Mesendoderm (in vitro differentiated cells): ENCODE results near the gene PKD1L1.

Experiments
- DNase-seq: peaks from one replicate; pipeline ENCODE4 v3.0.0; 2013
- H2AK5ac ChIP-seq: 2 replicates; pipeline ENCODE4 v1.6.1; 2013; ENCODE audit warnings: low read length, inconsistent platforms
- H2BK120ac ChIP-seq: 2 replicates; pipeline ENCODE4 v1.6.1; 2013; ENCODE audit warnings: low read depth, mild to moderate bottlenecking, low read length, moderate library complexity, mixed read lengths
- H2BK15ac ChIP-seq: replicated peaks from 2 replicates; pipeline ENCODE4 v1.6.1; 2013; ENCODE audit warnings: low read depth, mild to moderate bottlenecking, moderate library complexity
- H2BK5ac ChIP-seq: 2 replicates; pipeline ENCODE4 v1.6.1; 2013; ENCODE audit warnings: low read length, inconsistent platforms
- H3K18ac ChIP-seq: 2 replicates; pipeline ENCODE4 v1.6.1; 2013; ENCODE audit warnings: mild to moderate bottlenecking, low read length, mixed read lengths
- H3K23ac ChIP-seq: one replicate; pipeline ENCODE4 v1.6.1; 2013; ENCODE audit warnings: low read length
- H3K27ac ChIP-seq: 2 replicates; pipeline ENCODE4 v1.5.1; 2013; ENCODE audit warnings: low read depth, mild to moderate bottlenecking, inconsistent platforms, low read length, moderate library complexity
- H3K27me3 ChIP-seq: 2 replicates; pipeline ENCODE4 v1.6.1; 2013; ENCODE audit warnings: low read length, control low read depth, mild to moderate bottlenecking, inconsistent platforms; ENCODE audit not compliant: insufficient read depth, poor library complexity
- H3K36me3 ChIP-seq: 2 replicates; pipeline ENCODE4 v1.6.1; 2013; ENCODE audit warnings: low read length, inconsistent platforms; ENCODE audit not compliant: control insufficient read depth, insufficient read depth
- H3K4ac ChIP-seq: one replicate; pipeline ENCODE4 v1.6.1; 2013; ENCODE audit warnings: low read depth, mild to moderate bottlenecking, low read length, moderate library complexity
- H3K4me1 ChIP-seq: 2 replicates; pipeline ENCODE4 v1.6.1; 2013; ENCODE audit warnings: low read depth, low read length, inconsistent platforms; ENCODE audit not compliant: control insufficient read depth
- H3K4me2 ChIP-seq: 2 replicates; pipeline ENCODE4 v1.6.1; 2013; ENCODE audit warnings: low read length
- H3K4me3 ChIP-seq: 2 replicates; pipeline ENCODE4 v1.5.1; 2013; ENCODE audit warnings: mild to moderate bottlenecking, low read length
- H3K56ac ChIP-seq: one replicate; pipeline ENCODE4 v1.6.1; 2013; ENCODE audit warnings: low read length
- H3K79me1 ChIP-seq: 2 replicates; pipeline ENCODE4 v1.6.1; 2013; ENCODE audit warnings: low read length, inconsistent platforms
- H3K79me2 ChIP-seq: 2 replicates; pipeline ENCODE4 v1.6.1; 2013; ENCODE audit warnings: mild to moderate bottlenecking, low read length; ENCODE audit not compliant: control insufficient read depth, insufficient read depth
- H3K9ac ChIP-seq: 2 replicates; pipeline ENCODE4 v1.6.1; 2013; ENCODE audit warnings: low read length, inconsistent platforms
- H4K5ac ChIP-seq: one replicate; pipeline ENCODE4 v1.6.1; 2013; ENCODE audit warnings: low read length
- H4K8ac ChIP-seq: one replicate; pipeline ENCODE4 v1.6.1; 2013; ENCODE audit warnings: low read depth, mild to moderate bottlenecking, control low read depth, low read length, moderate library complexity
- WGBS: extraction: QIAGEN DNeasy Blood & Tissue Kit; methylation state at CpG from one replicate; pipeline ENCODE4 v1.1.7; 2013; ENCODE audit warnings: low lambda C conversion rate, missing lambda C conversion rate; ENCODE audit not compliant: insufficient coverage; ENCODE audit errors: extremely low coverage; 5-methylcytosine and 5-hydroxymethylcytosine counted together

PKD1L1 gene

DNA sequence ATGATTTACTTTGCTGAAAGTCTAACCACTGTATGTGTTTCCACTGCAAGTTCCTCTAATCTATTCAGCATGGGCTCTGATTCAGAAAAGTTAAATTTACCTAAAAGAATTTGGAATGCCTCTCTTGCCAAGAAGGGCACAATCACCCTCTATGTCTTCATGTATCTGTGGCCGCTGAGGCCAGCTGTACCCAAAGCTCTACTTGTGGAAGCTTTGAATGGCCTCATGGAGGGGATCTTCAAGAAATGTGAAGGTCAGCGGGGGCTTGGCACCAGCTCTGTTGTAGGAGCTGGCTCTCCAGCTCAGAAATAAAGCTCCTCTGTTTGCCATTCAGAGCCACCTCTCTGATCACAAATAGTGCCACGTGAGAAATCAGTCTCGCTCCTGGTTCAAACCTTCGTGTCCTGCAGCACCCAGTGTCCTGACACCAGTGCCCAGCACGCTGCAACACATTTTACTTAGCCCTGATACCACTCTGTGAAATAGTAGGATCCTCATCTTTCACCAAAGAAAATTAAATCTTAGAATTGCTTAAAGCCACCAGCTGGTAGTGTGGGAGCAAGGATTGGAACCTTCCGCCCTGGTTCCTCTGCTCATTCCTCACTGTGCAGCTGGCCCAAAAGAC lies 61.1 kb downstream of the PKD1L1 start:
- DNase-seq = no peak
- no peaks in the 10 kb centered on the region for H3K36me3 ChIP-seq
- H3K79me1 ChIP-seq = no peaks in the 10 kb centered on the region
- H3K4me3 ChIP-seq = no peak overlapping the region
- no peak overlapping the region for H3K56ac ChIP-seq
- H3K4me2 ChIP-seq = no peak overlapping the region
- H3K4ac ChIP-seq = no peak overlapping the region
- no peak overlapping the region for H4K5ac ChIP-seq
- H3K9ac ChIP-seq = no peak overlapping the region
- H2BK120ac ChIP-seq = no peak overlapping the region
- no peaks in the 10 kb centered on the region for H3K27me3 ChIP-seq
- no peak overlapping the region for H2AK5ac ChIP-seq
- no peak overlapping the region for H2BK15ac ChIP-seq
- H3K27ac ChIP-seq = no peak overlapping the region
- no peak overlapping the region for H2BK5ac ChIP-seq
- no peaks in the 10 kb centered on the region for H3K4me1 ChIP-seq
- no peaks in the 10 kb centered on the region for H3K79me2 ChIP-seq
- no CpG with 5 or more reads among the region's 7 CpGs for WGBS
- H3K18ac ChIP-seq = no peak overlapping the region
- no peak overlapping the region for H4K8ac ChIP-seq
- no peak overlapping the region for H3K23ac ChIP-seq

DNA sequence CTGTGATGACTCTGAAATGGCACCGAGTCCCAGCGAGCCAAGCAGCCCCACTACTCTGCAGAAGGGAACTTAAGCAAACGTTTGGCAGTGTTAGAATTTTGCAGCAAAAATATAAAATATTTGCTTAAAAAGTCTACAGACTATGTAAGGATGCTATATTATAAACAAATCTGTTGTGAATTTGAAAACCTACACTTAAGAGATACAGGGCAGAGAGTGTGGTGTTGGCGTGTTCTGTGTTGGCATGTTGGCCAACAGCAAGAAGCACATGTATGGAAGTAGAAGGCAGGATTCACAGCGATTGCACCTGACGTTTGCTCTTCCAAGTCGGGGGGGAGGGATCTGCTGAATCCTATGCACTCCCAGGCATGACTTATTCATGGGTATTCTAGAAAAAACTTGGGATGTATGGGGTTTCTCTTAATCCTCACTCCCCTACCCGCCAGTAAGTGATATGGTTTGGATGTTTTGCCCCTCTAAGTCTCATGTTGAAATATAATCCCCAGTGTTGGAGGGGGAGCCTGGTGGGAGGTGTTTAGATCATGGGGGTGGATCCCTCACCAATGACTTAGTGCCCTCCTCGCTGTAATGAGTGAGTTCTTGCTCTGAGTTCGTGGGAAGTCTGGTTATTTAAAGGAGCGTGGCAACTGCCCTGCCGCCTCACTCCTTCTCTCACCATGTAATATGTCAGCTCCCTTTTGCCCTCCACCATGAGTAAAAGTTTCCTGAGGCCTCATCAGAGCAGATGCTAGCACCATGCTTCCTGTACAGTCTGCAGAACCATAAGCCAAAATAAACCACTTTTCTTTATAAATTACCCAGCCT lies 62.1 kb downstream of the PKD1L1 start:
- Histone ChIP-seq H3K27ac (no peak overlapping the region), H4K5ac (no peak overlapping the region), H2AK5ac (no peak overlapping the region), H3K56ac (no peak overlapping the region), H3K4ac (no peak overlapping the region), H2BK15ac (no peak overlapping the region), H4K8ac (no peak overlapping the region), H3K79me1 (no peaks in the 10 kb centered on the region), H3K4me1 (no peaks in the 10 kb centered on the region), H3K4me2 (no peak overlapping the region), H2BK120ac (no peak overlapping the region), H3K36me3 (no peaks in the 10 kb centered on the region), H3K79me2 (no peaks in the 10 kb centered on the region), H3K18ac (no peak overlapping the region), H3K9ac (no peak overlapping the region), H3K4me3 (no peak overlapping the region), H3K27me3 (no peaks in the 10 kb centered on the region), H2BK5ac (no peak overlapping the region), H3K23ac (no peak overlapping the region)
- no CpG with 5 or more reads among the region's 12 CpGs for WGBS
- no peak for DNase-seq

DNA sequence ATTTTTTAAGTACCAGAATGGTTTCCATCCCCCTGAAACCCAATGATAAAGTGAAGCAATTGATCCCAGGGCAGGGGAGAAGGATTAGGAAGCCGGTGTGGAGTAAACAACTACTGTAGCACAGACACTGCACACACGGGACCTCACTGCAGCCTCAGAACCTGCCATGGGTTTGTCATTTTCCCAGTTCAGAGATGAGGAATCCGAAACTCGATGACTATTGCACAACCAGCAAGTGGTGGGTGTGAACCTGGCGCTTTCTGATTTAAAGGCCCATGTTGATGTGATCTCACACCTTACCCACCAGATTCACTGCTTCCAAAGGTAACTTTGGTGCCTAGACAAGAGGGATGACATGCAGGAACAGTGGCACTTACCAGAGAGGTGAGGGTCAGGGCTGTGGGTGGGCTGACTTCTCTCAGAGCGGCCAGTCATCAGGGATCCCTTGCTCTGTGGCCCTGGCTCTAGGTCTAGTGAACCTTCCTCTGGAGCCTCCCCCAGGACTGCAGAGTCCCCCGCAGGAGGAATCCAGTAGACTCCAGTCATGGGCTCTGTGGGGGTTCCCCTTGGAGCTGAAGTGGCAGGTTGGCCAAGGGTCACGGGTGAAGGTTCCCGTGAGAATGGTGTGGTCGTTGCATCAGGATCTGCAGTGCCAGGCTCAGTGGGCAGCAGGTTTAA lies 62.8 kb downstream of the PKD1L1 start:
- Histone ChIP-seq H3K23ac (no peak overlapping the region), H2BK5ac (no peak overlapping the region), H3K4me2 (no peak overlapping the region), H2BK120ac (no peak overlapping the region), H3K79me1 (no peaks in the 10 kb centered on the region), H3K4ac (no peak overlapping the region), H3K18ac (no peak overlapping the region), H3K27ac (no peak overlapping the region), H3K27me3 (no peaks in the 10 kb centered on the region), H3K56ac (no peak overlapping the region), H4K8ac (no peak overlapping the region), H3K79me2 (no peaks in the 10 kb centered on the region), H2BK15ac (no peak overlapping the region), H2AK5ac (no peak overlapping the region), H3K4me1 (no peaks in the 10 kb centered on the region), H3K36me3 (no peaks in the 10 kb centered on the region), H4K5ac (no peak overlapping the region), H3K4me3 (no peak overlapping the region), H3K9ac (no peak overlapping the region)
- no peak for DNase-seq
- WGBS = no CpG with 5 or more reads among the region's 10 CpGs

DNA sequence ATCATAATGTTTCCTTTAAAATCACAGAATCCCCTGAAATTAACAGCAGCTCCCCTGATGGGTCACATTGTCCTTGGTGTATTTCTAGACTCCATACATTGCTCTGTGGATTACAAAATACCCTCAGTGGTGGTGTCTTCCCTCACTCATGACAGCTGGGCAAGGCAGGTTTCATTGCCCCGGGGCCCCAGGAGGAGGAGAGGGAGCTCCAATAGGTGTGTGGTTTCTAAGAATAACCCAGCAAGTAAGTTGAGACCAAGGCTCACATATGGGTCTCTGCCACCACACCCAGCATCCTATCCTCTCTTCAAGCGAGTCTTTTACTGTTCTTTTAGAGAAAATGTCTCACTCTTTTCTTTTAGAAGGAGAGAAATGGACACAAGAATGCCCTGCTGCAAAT lies 63.6 kb downstream of the PKD1L1 start:
- WGBS = no CpG with 5 or more reads among the region's 2 CpGs
- Histone ChIP-seq H3K9ac (no peak overlapping the region), H2BK5ac (no peak overlapping the region), H3K4ac (no peak overlapping the region), H3K27ac (no peak overlapping the region), H3K79me2 (no peaks in the 10 kb centered on the region), H3K4me3 (no peak overlapping the region), H3K4me2 (no peak overlapping the region), H2BK120ac (no peak overlapping the region), H2BK15ac (no peak overlapping the region), H3K23ac (no peak overlapping the region), H3K79me1 (no peaks in the 10 kb centered on the region), H3K18ac (no peak overlapping the region), H3K56ac (no peak overlapping the region), H3K27me3 (no peaks in the 10 kb centered on the region), H2AK5ac (no peak overlapping the region), H4K5ac (no peak overlapping the region), H4K8ac (no peak overlapping the region), H3K36me3 (no peaks in the 10 kb centered on the region), H3K4me1 (no peaks in the 10 kb centered on the region)
- no peak for DNase-seq

DNA sequence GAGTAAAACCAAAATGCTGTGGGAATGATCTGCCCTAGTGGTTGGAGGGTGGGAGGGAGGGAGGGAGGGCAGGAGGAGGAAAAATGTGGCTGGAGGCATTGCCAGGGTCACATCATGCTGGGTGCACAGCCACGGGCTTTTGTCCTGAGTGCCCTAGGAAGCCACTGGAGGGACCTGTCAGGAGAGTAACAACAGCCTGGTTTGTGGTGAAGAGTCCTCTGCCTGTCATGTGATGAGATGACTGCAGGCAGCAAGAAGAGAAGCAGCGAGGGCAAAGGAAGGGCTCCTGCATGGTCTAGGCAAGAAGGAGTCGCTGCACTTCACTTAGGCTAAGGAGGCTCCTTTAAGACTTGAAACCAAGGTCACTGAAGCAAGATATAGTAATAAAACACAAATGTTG lies 65.6 kb downstream of the PKD1L1 start:
- H3K27me3 ChIP-seq = no peaks in the 10 kb centered on the region
- H3K4me2 ChIP-seq = no peak overlapping the region

More for the DNA sequence above, 65.6 kb downstream of the PKD1L1 start:
- Histone ChIP-seq H2BK5ac (no peak overlapping the region), H4K8ac (no peak overlapping the region), H2BK15ac (no peak overlapping the region), H3K4ac (no peak overlapping the region), H3K23ac (no peak overlapping the region), H3K79me1 (no peaks in the 10 kb centered on the region), H2BK120ac (no peak overlapping the region), H4K5ac (no peak overlapping the region), H3K79me2 (no peaks in the 10 kb centered on the region), H3K27ac (no peak overlapping the region), H3K9ac (no peak overlapping the region), H3K36me3 (no peaks in the 10 kb centered on the region), H3K4me1 (no peaks in the 10 kb centered on the region), H3K18ac (no peak overlapping the region), H2AK5ac (no peak overlapping the region), H3K4me3 (no peak overlapping the region), H3K56ac (no peak overlapping the region)
- peak; percentile 10 for DNase-seq
- WGBS = no CpG with 5 or more reads among the region's 3 CpGs
